Stimulated activated CD4-positive, alpha-beta T cell treated with anti-CD3 and anti-CD28 coated beads, Interleukin-4, amount 100 ng/mL, for 4 hours (primary cell): ENCODE data around the gene SYNGR2.
"Not testable (repeated sequence)": the region's sequence is repeated elsewhere in the genome, so short reads cannot be mapped to it uniquely, and the experiment has no call there.

ENCODE experiments used
- DNase-seq, 2 experiments: peaks; one replicate each; pipeline ENCODE4 v3.0.0-alpha.2; 2020

SYNGR2 gene

GRCh38 chr17:78130437-78131101 lies 37.8 kb upstream of the SYNGR2 start, which contains the start of gene TMC8:
TMC8 (plus strand) TSS chr17:78130771; CDS start chr17:78131589, 818 bp downstream.
- DNase-seq = peak; percentile 44 to 61

- peak; percentile 58 to 82 for DNase-seq
Measured at GRCh38 chr17:78131172-78132083, 37.0 kb upstream of the SYNGR2 start.

GRCh38 chr17:78132084-78132676 lies 36.2 kb upstream of the SYNGR2 start:
- DNase-seq = peak; percentile 66 to 73

GRCh38 chr17:78132767-78133178 lies 35.6 kb upstream of the SYNGR2 start:
- no peak for DNase-seq

GRCh38 chr17:78133179-78133951 lies 35.0 kb upstream of the SYNGR2 start:
- no peak for DNase-seq

- DNase-seq = peak; percentile 62 to 73
Measured at GRCh38 chr17:78133971-78134898, 34.1 kb upstream of the SYNGR2 start.

- DNase-seq = no peak
Measured at GRCh38 chr17:78134899-78135385, 33.4 kb upstream of the SYNGR2 start.

- no peak for DNase-seq
Measured at GRCh38 chr17:78135858-78136500, 32.4 kb upstream of the SYNGR2 start.

- DNase-seq = peak in 1 of 2 experiments; percentile 39
Measured at GRCh38 chr17:78137392-78138203, 30.8 kb upstream of the SYNGR2 start.

GRCh38 chr17:78138204-78139060 lies 29.9 kb upstream of the SYNGR2 start:
- no peak for DNase-seq

- DNase-seq = not testable (repeated sequence)
Measured at GRCh38 chr17:78139861-78140168, 28.6 kb upstream of the SYNGR2 start.

GRCh38 chr17:78140169-78141051 lies 28.0 kb upstream of the SYNGR2 start:
- peak; percentile 85 to 90 for DNase-seq

GRCh38 chr17:78141437-78142118 lies 26.8 kb upstream of the SYNGR2 start:
- no peak for DNase-seq

- DNase-seq = no peak
Measured at GRCh38 chr17:78142119-78142861, 26.1 kb upstream of the SYNGR2 start.

- DNase-seq = no peak
Measured at GRCh38 chr17:78143214-78144146, 24.9 kb upstream of the SYNGR2 start.
